HG03097 (cell line): Measurements from ENCODE around the gene SEBOX.

Experiments used
- ATAC-seq: cut with Tn5 transposase; IDR thresholded peaks from one replicate; pipeline ENCODE4 v1.9.1; 2021; ENCODE audit not compliant: unreplicated experiment, low FRiP score

SEBOX gene

DNA sequence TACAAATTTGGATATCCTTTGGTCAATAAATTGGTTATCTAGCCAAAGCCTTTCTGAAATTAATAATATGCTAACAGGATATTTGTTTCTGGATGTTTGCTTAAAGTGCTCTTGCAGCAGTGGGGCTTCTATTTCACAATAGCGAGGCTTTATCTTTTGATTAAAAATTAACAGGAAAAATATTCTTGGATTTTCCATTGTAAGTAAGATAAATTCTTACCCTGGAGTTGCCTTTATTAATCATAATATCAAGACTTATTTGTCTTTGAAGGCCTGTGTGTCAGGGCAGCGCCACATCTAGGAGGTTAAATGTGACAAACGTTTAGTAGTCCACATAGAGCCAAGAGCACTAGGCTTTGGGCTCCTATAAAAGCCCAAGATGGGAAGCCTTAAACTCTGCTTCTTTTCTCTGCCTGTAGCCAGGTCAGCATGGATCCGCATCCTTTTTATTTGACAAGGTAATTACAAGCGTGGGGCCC lies 40.7 kb downstream of the SEBOX start:
- ATAC-seq: no peak

DNA sequence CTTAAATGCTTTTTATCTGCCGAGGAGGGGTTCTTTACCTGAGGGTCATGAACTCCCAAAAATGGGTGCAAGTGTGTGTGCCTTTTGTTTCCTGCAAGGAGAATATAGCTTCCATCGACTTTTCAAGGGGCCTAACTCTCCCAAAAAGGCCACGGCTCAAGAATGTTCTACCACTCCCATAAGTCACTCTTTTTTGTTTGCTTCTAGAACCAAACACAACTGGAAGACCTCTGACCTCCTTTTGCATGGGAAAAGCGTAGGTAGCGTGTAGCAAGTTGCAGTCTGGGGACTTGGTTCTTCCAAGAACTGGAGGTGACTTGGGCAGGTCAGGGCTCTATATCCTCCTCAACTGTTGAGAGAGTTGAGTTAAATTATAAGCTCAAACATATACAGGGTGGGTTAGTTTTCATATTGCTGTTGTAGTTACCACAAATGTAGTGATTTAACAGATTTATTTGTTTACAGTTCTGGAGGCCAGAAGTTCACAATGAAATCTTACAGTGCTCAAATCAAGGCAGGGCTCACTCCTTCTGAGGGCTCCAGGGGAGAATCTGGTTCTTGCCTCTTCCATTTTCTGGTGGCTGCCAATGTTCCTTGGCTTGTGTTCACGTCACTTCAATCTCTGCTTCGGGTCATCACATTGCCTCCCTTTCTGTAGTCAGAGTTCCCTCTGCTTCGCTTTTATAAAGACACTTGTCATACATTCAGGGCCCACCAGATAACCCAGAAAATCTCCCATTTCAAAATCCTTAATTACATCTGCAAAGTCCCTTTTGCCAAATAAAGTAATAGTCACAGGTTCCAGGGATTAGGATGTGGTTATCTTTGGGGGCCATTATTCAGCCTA lies 44.6 kb downstream of the SEBOX start:
- no peak for ATAC-seq

DNA sequence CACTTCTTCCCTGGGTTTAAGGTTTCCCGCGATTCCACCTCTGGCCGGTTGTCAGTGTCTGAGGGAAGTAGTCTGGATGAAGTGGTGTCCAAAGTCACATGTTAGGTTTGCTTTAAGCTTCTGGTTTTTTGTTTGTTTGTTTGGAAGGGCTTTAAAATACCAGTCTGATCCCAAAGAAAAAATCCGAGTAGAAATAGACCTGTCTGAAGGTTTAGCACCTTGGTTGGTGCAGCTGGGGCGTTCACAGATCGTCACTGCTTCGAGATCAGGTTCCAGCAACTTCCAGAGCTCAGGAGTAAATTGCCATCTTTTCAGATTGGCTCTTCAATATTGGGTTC lies 45.4 kb downstream of the SEBOX start:
- no peak for ATAC-seq

DNA sequence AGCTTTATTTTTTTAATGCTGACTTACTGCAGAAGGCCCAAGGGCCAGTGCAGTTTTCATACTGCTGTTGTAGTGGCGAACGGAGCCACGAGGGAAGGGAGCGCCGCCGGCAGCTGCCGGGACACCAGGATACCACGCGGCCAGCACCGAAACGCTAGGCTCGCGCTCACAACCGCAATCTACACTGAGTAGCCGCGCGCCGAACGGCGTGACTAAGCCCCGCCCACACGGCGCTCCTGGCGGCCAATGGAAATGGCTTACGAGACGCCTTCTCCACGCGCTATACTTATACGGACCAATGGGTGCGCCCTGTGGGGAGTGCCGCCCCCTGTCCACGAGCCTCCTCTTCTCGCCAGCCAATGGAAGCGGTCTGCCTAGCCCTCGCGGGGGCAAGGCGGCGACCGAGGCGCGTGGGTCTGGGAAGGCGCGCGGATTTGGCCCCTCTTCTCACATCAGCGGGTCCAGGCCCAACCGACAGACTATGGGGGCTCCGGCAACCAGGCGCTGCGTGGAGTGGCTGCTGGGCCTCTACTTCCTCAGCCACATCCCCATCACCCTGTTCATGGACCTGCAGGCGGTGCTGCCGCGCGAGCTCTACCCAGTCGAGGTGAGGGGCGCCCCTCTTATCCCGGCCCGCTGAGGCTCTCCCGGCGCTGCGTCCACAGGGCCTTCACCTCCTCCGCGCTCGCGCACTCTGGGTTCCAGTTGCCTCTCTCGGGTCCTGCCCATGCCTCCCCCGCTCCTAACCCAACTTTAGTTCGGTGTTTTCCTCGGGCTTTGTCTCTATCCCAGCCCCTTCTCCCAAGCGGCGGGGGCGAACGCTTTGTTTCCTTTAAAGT lies 46.0 kb downstream of the SEBOX start, which contains the start of gene TMEM97:
Gene TMEM97, plus strand, starts transcription at position 442 of the 839 bp plus-strand sequence. Its CDS starts 40 bp downstream, at position 482.
- peak; percentile 92 for ATAC-seq

DNA sequence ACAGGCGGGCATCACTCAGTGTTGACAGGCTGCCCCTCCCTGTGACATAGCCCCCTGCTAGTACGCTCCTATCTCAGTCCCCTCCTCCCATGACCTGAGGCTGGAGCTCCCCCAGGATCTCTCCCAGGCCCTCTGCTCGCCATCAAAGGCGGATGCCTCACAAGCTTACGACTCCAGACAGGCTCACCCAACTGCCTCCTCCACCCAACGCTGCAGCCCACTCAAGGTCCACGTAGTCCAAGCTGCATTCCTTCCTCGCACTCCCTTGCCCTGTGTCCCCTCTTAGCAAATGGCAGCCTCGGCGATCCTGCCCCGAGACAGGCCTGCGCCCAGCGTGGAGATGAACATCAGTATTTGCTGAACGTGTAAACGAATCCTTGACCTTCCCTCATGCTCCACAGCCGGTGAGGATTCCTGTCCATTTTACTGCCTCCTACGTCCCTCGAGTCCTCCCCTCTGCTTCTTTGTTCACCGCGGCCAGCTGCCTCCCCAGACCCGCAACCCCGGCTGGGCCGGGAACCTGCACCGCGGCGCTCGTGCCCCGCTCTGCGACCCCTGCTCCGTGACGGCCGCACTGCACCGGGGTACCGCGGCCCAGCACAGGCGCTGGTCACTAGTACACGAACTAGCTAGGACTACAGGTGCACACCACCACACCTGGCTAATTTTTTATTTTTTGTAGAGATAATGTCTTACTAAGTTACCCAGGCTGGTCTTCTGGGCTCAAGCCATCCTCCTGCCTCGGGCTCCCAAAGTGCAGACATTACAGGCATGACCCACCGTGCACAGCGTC lies 46.8 kb downstream of the SEBOX start:
- no peak for ATAC-seq

DNA sequence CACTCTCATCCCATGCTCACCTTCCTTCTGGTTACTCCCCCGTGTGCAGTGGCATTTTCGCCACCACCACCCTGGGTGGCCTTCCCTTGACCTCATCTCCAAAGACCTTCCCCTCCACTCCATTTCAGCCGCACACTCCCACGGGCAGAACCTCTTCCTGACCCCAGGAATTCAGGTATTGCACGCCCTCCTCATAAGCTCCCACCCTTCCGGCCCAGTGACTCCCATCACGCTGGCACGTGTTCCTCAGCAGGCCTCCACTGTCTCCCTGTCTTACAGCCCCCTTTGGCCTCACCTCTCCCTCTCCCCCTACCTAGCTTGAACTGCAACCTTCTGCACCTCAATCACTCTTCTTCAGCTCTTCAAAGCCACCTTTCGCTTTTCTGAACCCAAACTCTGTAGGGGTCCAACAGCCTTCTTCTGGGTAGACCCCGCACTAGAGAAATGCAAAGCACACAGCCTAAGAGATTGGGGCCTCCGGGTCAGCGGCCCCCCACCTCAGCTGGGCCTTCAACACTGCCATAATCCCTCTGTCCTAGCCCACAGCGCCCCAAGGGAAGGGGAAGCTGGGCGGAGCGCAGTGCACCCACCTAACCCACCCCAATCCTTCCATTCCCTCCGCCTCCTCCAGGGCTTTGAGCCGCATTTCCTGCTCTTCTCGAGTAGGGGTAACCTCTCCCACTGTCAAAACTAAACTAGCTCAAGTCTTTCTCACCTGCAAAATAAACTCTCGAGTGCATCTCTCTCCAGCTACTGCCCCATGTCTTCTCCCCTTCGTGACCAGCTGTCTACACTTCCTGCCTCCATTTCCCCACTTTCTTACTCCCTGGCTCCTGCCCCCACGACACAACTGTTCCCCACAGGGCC lies 47.7 kb downstream of the SEBOX start:
- ATAC-seq: no peak

DNA sequence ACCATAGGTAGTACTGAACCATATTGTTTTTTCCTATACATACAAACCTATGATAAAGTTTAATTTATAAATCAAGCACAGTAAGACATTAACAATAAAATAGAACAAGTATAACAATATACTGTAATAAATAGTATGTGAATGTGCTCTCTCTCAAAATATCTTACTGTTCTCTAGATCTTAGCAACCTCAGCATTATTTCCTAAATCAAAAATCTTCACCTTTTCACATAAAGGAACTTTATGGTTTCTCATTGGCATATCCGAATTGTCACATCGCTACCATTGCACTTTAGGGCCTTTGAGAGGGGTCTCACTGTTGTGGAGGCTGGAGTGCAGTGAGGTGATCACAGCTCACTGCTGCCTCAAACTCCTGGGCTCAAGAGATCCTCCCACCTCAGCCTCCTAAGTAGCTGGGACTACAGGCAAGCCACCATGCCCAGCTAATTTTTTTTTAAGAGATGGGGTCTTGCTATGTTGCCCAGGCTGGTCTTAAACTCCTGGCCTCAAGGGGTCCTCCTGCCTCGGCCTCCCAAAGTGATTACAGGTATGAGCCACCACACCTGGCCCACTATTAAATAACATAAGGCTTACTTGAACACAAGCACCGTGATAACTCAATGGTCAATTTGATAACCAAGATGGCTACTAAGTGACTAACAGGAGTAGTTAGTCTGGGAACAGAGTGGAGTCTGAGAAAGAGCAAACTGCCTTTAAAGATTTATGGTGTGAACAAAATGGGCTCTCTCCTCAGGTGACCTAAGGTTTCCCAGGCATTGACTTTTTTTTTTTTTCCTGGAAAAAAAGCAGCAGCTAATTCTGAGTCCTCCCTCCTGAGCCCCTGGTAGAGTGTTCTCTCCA lies 48.9 kb downstream of the SEBOX start:
- ATAC-seq: no peak

DNA sequence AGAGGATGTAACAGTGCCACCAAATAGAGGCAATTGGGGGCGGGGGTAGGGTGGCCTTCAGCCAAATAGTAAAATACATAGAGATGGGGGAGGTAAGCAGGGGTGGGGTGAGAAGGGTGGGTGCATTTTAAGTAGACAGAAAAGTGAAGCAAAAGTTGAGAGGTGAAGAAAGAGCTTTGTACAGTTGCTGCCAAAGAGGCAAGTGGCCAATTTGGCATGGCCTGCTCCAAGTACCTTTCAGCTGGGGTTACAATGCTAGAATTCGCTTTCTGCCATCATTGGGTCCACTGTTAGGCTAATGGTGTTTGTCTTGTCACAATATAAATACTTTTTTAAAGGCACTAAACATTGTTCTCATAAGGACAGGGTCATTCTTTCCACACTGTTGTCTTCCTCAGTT lies 51.2 kb downstream of the SEBOX start:
- ATAC-seq: no peak
